ENCODE data around the gene FHOD3. TPM values are rescaled to one million over a fixed set of nuclear protein-coding genes. Genes with fewer than 3 reads are reported as not detected.
A peak's percentile ranks its signal among the peaks of the same experiment; 100 is the strongest.

Gene FHOD3
- total and polyA plus RNA-seq, 2 of the 4 experiments (the other 2 are of a cell fraction) = 14.6 to 16.0 TPM

- no peak overlapping the region for H2BK20ac ChIP-seq (ENCODE audit: low read depth, low read length)
- H2BK15ac ChIP-seq (ENCODE audit: low read depth, low read length) = no peak overlapping the region; the same call in 2 of the 3 replicates
- BruUV-seq (replicated peaks) = no TSS peak
- no peak overlapping the region for H3K9ac ChIP-seq (ENCODE audit: low read depth, low read length)
- peaks cover 10% of the 10 kb centered on the region; the same call in 1 of the 2 replicates for H3K9me1 ChIP-seq (ENCODE audit: insufficient read depth, low read length)
- no peak overlapping the region for H3K27ac ChIP-seq (ENCODE audit: insufficient read depth, low read length)
- H3K23ac ChIP-seq (ENCODE audit: low read depth, low read length) = no peak overlapping the region
- no peak overlapping the region for H2AK9ac ChIP-seq (replicated peaks; ENCODE audit: low read depth, low read length, poor library complexity)
- no peak for DNase-seq
- peak overlapping the region; percentile 9; the same call in 1 of the 2 replicates for H3K4ac ChIP-seq (ENCODE audit: low read depth, low read length)
- CTCF ChIA-PET = no interaction called here
- H3K18ac ChIP-seq (ENCODE audit: low read depth, low read length) = no peak overlapping the region
- H3K9me3 ChIP-seq (ENCODE audit: control insufficient read depth, insufficient read depth, low read length) = no peaks in the 10 kb centered on the region
- 0 out of 2 replicates have a peak overlapping the region, but pooled peaks have one; percentile 8 for H2BK120ac ChIP-seq (ENCODE audit: low read depth, low read length)
- H3K27me3 ChIP-seq (ENCODE audit: control insufficient read depth, insufficient read depth, low read length) = no peaks in the 10 kb centered on the region
- no peak overlapping the region for H4K5ac ChIP-seq (ENCODE audit: low read depth, low read length)
- in situ Hi-C loops (cut with MboI; ENCODE audit: low sequenced_read_pairs) = no loop called here
- intact Hi-C loops (cut with micrococcal nuclease) = no loop called here
- no peak overlapping the region for H2BK5ac ChIP-seq (ENCODE audit: low read depth, low read length, poor library complexity, severe bottlenecking)
- H4K20me1 ChIP-seq (ENCODE audit: insufficient read depth, low read length) = no peaks in the 10 kb centered on the region
- H3K4me1 ChIP-seq (ENCODE audit: control insufficient read depth, insufficient read depth, low read length) = peaks cover 21% of the 10 kb centered on the region
- no peaks in the 10 kb centered on the region; the same call in 1 of the 2 replicates for H3K36me3 ChIP-seq (ENCODE audit: control insufficient read depth, insufficient read depth, low read length)
- H3K4me3 ChIP-seq (ENCODE audit: insufficient read depth, low read depth, low read length) = no peak overlapping the region
- dilution Hi-C loops (cut with HindIII; ENCODE audit: low sequenced_read_pairs, unreplicated experiment) = no loop called here
- H4K8ac ChIP-seq (ENCODE audit: low read depth in 2 of 2, low read length in 2 of 2) = no peak overlapping the region
- no peak overlapping the region for H3K4me2 ChIP-seq (ENCODE audit: low read depth, low read length)
- TF ChIP-seq CTCF (conservative IDR thresholded peaks at IDR 0.05; ENCODE audit: low read depth, low read length) = no peak
- 100% methylated on average over 3 of the region's 3 CpGs; no CpG with 5 or more reads in 1 of the 2 experiments for WGBS, 2 experiments (ENCODE audit: extremely low coverage in 2 of 2, insufficient read length in 1 of 2)
- ATAC-seq (ENCODE audit: low read depth) = no peak
- peaks cover 6 to 38% of the 10 kb centered on the region in 2 experiments; a peak in 3 of 4 replicates for H3K79me1 ChIP-seq (ENCODE audit: low read depth in 1 of 2, low read length in 2 of 2)
- POLR2A ChIA-PET (ENCODE audit: unreplicated experiment) = no interaction called here
- H2AFZ ChIP-seq (replicated peaks; ENCODE audit: low read length, poor library complexity) = no peak overlapping the region
- no peak overlapping the region for H4K91ac ChIP-seq (ENCODE audit: insufficient read depth, low read depth, low read length)
- H2AK5ac ChIP-seq (ENCODE audit: low read depth, low read length) = 0 out of 2 replicates have a peak overlapping the region, but pooled peaks have one; percentile 5
- H3K56ac ChIP-seq (ENCODE audit: extremely low read depth, insufficient read depth, low read length) = no peak overlapping the region
- no peak overlapping the region; the same call in 1 of the 2 replicates for H3K14ac ChIP-seq (replicated peaks; ENCODE audit: low read depth, low read length)
Measured at GRCh38 chr18:36695806-36696205, 398.3 kb downstream of the FHOD3 start.

Measured in IMR-90 (cell line).